Amygdala (tissue), 56 donors: ENCODE measurements around the gene NEDD4.
"Not testable (repeated sequence)": the region's sequence is repeated elsewhere in the genome, so short reads cannot be mapped to it uniquely, and the experiment has no call there.

Experiments used
- DNase-seq, 56 donors: peaks; one replicate each; lab custom pipeline; 2025; lab: John Stamatoyannopoulos, UW

The NEDD4 gene

DNA sequence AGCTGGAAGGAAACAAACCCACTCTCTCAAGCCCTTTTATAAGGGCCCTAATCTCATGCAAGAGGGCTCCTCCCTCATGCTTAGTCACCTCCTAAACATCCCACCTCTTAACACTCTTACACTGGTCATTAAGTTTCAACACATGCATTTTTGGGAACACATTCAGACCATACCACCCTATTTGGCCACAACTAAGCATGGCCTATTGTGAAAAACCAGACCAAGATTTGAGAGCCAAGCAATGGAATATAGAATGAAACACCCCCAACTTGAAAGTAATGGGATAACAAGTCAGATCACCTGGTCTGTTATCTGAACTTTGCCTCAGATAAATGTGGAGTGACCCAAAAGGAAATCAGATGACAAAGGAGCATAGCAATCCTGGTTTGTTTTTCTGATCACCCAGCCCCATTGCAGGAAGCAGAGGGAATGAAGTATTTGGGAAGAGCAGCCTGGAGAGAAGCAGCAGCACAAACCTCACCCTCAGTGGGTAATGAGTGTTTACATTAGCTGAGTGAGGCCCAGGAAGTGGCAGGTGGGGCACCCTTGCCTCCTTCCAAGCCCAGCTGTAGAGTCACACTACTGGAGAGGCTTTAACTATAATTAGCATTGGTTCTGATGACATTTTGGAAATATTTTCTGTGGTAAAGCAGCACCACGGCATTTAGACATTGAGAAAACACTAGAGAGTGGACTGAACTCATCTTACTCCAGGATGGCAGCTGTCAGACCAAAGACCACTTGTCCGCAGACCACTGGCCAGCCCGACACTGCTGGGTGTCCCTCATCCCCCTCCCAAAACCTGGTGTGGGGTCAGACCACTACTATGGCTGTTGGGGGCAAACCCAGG is 201.6 kb downstream of the NEDD4 start:
- no peak for DNase-seq

- peak in 4 of 56 donors; percentile 1 to 5 (median 2) for DNase-seq
These were observed 204.2 kb downstream of the NEDD4 start for GRCh38 chr15:55789066-55789660.

GRCh38 chr15:55786341-55786740 is 207.1 kb downstream of the NEDD4 start:
- DNase-seq, result no peak

- not testable (repeated sequence) for DNase-seq
These were observed 207.8 kb downstream of the NEDD4 start for GRCh38 chr15:55785593-55785992.

DNA sequence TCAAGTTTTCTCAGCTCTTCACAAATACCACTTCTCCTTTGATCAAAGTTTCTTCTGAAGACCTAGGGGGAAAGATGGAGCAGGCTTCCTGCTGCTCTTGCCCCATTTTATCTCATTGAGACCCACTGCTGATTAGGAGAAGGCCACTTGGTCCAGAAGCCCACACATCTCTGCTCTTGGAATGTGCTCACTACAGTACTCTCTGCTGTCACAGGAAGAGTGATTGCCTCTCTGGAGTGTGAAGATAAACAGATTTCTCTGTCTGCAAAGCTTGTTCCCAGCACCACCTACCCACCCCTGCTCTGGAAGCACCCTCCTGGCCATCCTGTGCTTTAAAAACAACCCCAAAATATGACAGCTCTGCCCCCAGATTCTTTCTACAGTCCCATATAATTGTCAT is 209.1 kb downstream of the NEDD4 start:
- DNase-seq, result no peak

DNA sequence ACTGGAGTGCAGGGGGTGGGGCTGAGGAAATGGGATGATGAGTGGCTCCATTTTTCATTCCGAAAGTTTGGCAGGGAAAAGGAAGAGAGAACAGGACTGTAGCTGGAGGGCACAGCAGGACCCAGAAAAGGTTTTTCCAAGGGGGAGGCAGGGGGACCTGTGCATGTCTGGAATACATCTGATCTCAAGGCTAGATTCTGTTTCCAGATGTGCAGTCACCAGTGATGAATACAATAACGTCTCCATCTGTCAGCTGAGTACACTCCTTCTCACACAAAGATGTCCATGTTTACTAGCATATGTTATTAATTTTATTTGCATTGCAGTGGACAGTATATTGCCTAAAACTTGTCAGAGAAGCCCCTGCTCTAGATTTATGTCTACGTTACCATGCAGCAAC is 210.5 kb downstream of the NEDD4 start:
- DNase-seq, result no peak

GRCh38 chr15:55780292-55780691 is 213.1 kb downstream of the NEDD4 start:
- no peak for DNase-seq

GRCh38 chr15:55778932-55779331 is 214.5 kb downstream of the NEDD4 start:
- no peak for DNase-seq
